Activated naive CD8-positive, alpha-beta T cell treated with anti-CD3 and anti-CD28 coated beads for 36 hours (primary cell): ENCODE results near the gene RBP3. TPM values are rescaled to one million over a fixed set of nuclear protein-coding genes. Genes with fewer than 3 reads are reported as not detected.
A peak's percentile ranks its signal among the peaks of the same experiment; 100 is the strongest.

Source experiments
- DNase-seq: peaks from one replicate; pipeline ENCODE4 v3.0.0; 2021
- H3K27ac Mint-ChIP-seq: one replicate; pipeline ENCODE4 v1.8.0; 2022; ENCODE audit warnings: mild to moderate bottlenecking, moderate library complexity, mixed read lengths
- H3K27me3 Mint-ChIP-seq: one replicate; pipeline ENCODE4 v1.8.0; 2022; ENCODE audit warnings: mild to moderate bottlenecking, mixed read lengths
- H3K36me3 Mint-ChIP-seq: one replicate; pipeline ENCODE4 v1.8.0; 2021; ENCODE audit warnings: mild to moderate bottlenecking, mixed read lengths
- H3K4me1 Mint-ChIP-seq: one replicate; pipeline ENCODE4 v1.8.0; 2021; ENCODE audit warnings: mixed read lengths
- H3K4me3 Mint-ChIP-seq: one replicate; pipeline ENCODE4 v1.8.0; 2022; ENCODE audit warnings: mild to moderate bottlenecking, moderate library complexity, mixed read lengths
- H3K9me3 Mint-ChIP-seq: one replicate; pipeline ENCODE4 v1.8.0; 2022; ENCODE audit warnings: mixed read lengths
- total RNA-seq, 2 experiments: library from RNA; stranded (reverse); gene quantifications; one replicate each; pipeline ENCODE4 v1.2.3, GENCODE V29; 2021

Gene RBP3
- total RNA-seq, 2 experiments from 2014 or later = not detected

DNA sequence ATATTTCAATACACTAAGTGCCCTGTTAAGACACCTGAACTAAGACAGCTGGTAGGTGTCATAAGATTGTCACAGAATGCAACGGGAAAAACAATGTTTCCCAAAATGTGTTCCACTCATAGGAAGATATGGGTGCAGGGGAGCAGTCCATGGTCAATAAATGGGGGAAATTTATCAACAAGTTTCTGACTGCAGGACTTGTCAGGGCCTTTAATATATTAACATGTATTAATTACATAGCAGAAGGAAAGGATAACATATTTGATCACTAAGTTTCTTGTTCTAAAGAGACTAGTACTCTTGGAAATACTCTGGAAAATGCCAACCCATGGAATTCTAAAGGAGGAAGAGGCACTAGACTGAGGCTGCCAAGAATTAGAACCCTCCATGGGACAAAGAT, 6.7 kb downstream of the RBP3 start:
- Mint-ChIP-seq H3K9me3 (no peaks in the 10 kb centered on the region), H3K4me1 (no peaks in the 10 kb centered on the region), H3K4me3 (no peak overlapping the region), H3K36me3 (no peaks in the 10 kb centered on the region), H3K27me3 (no peaks in the 10 kb centered on the region), H3K27ac (no peak overlapping the region)
- no peak for DNase-seq

DNA sequence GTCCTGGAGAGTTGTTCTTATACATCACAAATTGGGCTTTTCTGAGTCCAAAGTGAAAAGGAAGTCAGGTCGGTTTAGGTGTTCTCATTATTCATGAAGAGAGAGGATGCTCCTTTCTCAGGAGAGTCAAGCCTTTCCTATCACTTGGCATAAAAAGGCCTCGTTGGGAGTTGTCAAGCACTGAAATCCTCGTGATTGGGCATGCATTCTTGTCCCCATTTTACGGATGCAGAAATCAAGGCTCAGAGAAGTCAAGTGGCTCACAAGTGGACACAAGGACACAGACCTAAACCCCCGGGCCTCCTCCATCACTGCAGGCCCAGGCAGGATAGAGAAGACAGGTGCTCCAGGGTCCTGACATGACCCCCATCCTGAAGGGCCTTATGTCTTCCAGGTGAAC, 8.5 kb downstream of the RBP3 start:
- no peak overlapping the region for H3K4me3 Mint-ChIP-seq
- H3K9me3 Mint-ChIP-seq = no peaks in the 10 kb centered on the region
- no peaks in the 10 kb centered on the region for H3K36me3 Mint-ChIP-seq
- H3K27ac Mint-ChIP-seq = no peak overlapping the region
- DNase-seq = no peak
- no peaks in the 10 kb centered on the region for H3K4me1 Mint-ChIP-seq
- no peaks in the 10 kb centered on the region for H3K27me3 Mint-ChIP-seq

DNA sequence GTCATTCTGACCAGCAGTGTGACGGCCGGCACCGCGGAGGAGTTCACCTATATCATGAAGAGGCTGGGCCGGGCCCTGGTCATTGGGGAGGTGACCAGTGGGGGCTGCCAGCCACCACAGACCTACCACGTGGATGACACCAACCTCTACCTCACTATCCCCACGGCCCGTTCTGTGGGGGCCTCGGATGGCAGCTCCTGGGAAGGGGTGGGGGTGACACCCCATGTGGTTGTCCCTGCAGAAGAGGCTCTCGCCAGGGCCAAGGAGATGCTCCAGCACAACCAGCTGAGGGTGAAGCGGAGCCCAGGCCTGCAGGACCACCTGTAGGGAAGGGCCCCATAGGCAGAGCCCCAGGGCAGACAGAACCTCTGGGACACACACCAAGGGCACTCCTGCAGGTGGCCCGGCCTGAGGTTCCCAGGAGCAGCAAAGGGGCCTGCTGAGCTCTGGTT, 9.0 kb downstream of the RBP3 start:
- H3K27ac Mint-ChIP-seq = no peak overlapping the region

DNA sequence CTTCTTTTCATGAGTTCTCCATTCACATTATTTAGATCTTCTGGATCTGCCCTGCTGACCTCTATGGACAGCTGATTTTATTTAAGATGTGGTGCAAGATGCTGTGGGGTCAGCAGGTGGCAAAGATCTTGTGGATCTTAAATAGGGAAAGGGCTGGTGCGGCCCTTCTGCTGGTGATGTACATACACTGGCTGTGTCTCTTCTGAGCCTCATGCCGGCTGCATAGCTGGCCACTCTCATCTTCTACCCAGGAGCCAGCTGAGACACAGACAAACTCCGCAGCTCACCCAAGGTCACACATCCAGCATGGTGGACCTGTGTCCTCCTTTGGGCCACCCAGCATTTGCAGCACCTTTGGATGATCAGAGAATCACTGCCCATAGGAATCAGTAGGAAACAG, 9.7 kb downstream of the RBP3 start:
- Mint-ChIP-seq H3K9me3 (no peaks in the 10 kb centered on the region), H3K4me3 (no peak overlapping the region), H3K27ac (no peak overlapping the region), H3K4me1 (no peaks in the 10 kb centered on the region), H3K27me3 (no peaks in the 10 kb centered on the region), H3K36me3 (no peaks in the 10 kb centered on the region)
- no peak for DNase-seq

More for the DNA sequence above, 9.0 kb downstream of the RBP3 start:
- H3K4me3 Mint-ChIP-seq = no peak overlapping the region
- H3K9me3 Mint-ChIP-seq = no peaks in the 10 kb centered on the region
- DNase-seq = no peak
- no peaks in the 10 kb centered on the region for H3K4me1 Mint-ChIP-seq
- no peaks in the 10 kb centered on the region for H3K27me3 Mint-ChIP-seq
- no peaks in the 10 kb centered on the region for H3K36me3 Mint-ChIP-seq

DNA sequence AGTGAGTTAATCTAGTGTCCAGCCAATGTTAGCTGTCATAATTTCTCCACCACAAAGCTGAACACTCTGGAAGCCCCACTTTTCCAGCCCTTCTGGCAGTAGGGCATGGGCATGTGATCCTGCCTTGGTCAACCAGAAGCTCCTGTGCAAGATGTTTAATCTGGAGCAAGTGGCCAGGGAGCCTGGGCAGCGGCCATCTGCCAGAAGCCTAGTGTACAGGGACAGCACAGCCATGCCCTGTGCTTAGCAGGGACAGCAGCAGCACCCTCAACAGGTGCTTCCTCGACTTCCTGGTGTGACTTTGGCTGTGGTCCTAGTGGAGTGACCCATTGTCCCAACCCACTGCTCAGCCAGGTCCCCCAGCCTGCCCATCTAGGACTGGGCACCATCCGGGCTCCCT, 10.3 kb downstream of the RBP3 start:
- DNase-seq = no peak
- Mint-ChIP-seq H3K4me1 (no peaks in the 10 kb centered on the region), H3K4me3 (no peak overlapping the region), H3K27me3 (no peaks in the 10 kb centered on the region), H3K27ac (no peak overlapping the region), H3K9me3 (no peaks in the 10 kb centered on the region), H3K36me3 (no peaks in the 10 kb centered on the region)

DNA sequence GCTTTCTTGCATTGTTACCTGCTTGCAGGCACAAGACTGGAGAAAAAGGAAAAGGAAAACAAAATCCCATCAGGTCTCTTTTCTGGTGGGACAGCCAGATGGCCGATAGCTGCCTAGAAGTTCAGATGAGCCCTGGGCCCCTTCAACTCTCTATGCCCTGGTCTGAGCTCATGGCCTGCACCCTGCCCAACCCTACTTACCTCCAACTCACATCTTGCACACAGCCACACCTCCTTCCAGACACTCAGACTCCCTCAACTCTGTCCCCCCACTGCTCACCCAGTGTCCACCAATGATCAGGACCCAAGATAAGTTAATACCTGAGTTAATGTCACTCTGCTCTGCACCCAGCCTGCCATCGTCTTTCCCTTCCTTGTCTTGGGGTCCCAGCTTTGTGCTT, 10.9 kb downstream of the RBP3 start:
- Mint-ChIP-seq H3K27me3 (no peaks in the 10 kb centered on the region), H3K36me3 (no peaks in the 10 kb centered on the region), H3K4me3 (no peak overlapping the region), H3K4me1 (no peaks in the 10 kb centered on the region), H3K9me3 (no peaks in the 10 kb centered on the region), H3K27ac (no peak overlapping the region)
- no peak for DNase-seq

DNA sequence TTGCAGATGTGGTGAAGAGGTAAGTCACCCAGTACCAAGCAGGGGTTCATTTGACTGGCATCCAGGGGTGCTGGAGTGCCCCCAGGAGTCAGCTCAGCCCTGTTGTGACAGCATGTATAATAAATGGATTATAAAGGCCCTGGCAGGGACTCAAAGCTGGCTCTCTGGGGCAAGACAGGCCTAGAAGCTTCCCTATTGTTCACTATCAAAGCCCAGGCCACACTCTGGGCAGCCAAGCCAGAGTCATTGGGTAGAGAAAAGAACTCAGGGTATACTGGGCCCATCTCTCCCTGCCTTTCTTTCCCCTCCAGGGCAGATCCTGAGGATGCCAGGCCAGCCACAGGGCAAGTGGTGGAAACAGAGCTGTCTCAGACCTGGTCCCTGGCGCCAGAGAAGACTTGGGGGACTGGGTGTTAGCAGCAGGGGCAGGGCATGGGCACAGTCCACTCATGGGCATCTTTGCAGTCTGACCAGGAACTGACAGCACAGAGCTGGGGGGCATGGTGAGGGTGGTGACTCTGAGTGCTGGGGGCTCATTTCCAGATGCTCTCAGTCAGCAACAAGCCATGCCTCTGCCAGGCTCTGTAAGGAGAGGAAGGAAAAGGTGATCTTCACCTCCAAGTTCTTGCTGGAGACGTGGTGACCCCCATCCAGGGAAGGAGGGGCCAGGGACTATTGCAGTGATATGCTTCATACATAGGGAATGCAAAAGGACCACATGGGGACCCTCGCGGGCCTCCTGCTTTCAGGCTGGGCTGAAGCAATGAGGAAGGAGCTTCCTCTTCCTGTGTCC, 11.7 kb downstream of the RBP3 start:
- H3K27me3 Mint-ChIP-seq = no peaks in the 10 kb centered on the region
- no peak overlapping the region for H3K27ac Mint-ChIP-seq
- DNase-seq = no peak
- no peaks in the 10 kb centered on the region for H3K36me3 Mint-ChIP-seq
- H3K4me1 Mint-ChIP-seq = no peaks in the 10 kb centered on the region
- no peak overlapping the region for H3K4me3 Mint-ChIP-seq
- no peaks in the 10 kb centered on the region for H3K9me3 Mint-ChIP-seq

DNA sequence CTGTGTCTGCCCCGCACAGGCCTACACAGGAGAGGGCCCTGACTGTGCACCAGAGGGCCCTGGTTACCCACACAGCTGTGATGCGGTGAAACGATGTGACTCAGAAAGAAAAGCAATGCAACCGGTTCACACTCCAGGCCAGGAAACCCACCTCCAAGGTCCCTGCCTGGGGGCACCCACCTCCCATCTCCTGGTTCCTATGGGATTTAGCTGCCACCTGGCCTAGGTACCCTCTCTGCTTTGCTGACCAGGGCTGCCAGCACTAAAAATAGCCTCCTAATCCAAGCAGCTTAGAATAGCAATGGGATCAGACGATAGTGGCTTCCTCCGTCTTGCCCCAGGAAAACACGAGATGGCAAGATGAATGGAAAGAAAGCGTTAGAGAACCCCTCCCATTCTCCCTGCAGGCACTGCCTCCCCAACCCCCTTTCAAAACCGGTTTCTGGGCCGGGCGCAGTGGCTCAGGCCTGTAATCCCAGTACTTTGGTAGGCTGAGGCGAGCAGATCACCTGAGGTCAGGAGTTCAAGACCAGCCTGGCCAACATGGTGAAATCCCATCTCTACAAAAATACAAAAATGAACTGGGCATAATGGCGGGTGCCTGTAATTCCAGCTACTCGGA, 12.4 kb downstream of the RBP3 start:
- H3K27ac Mint-ChIP-seq = no peak overlapping the region
- H3K4me3 Mint-ChIP-seq = no peak overlapping the region
- H3K36me3 Mint-ChIP-seq = no peaks in the 10 kb centered on the region
- no peak for DNase-seq
- no peaks in the 10 kb centered on the region for H3K9me3 Mint-ChIP-seq
- no peaks in the 10 kb centered on the region for H3K4me1 Mint-ChIP-seq
- H3K27me3 Mint-ChIP-seq = no peaks in the 10 kb centered on the region

DNA sequence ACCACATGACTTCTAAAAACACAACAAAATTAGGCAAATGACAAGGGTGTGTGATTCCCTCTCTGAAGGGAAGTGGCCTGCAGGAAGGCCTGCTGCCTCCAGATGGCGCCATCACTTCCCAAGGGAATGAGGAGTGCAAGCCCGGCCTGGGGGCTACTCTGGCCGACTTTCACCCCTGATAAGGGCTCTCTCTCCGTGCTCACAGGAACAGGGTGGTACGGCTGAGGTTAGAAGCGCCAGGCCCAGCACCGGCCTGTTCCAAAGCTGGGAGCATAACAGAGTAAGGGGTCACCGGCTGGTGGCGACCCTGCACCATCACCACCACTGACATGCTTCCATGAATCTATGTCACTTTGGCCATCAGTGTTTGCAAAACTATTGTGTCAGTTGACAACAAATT, 13.1 kb downstream of the RBP3 start:
- Mint-ChIP-seq H3K4me3 (no peak overlapping the region), H3K4me1 (no peaks in the 10 kb centered on the region), H3K27ac (no peak overlapping the region), H3K36me3 (no peaks in the 10 kb centered on the region), H3K9me3 (no peaks in the 10 kb centered on the region), H3K27me3 (no peaks in the 10 kb centered on the region)
- DNase-seq = peak; percentile 26

DNA sequence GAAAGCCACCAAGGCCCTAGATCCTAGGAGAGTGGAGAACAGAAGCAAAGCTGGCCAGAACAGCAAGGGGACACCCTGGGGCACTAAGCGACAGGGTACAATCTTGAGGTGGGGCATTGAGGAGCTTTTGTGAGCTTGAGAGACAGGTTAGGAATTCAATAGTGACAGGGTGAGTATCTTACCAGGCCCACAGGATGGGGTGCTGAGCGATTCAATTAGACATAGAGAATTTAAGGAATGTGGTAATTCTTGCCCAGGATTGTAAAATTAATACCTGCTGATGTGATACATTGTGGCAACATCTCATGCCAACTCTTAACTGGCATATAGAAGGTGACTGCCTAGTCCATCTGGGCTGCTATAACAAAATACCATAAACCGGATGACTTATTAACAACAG, 14.0 kb downstream of the RBP3 start:
- H3K9me3 Mint-ChIP-seq = no peaks in the 10 kb centered on the region
- H3K4me3 Mint-ChIP-seq = no peak overlapping the region
- no peaks in the 10 kb centered on the region for H3K36me3 Mint-ChIP-seq
- no peaks in the 10 kb centered on the region for H3K27me3 Mint-ChIP-seq
- H3K27ac Mint-ChIP-seq = no peak overlapping the region
- no peaks in the 10 kb centered on the region for H3K4me1 Mint-ChIP-seq
- no peak for DNase-seq

DNA sequence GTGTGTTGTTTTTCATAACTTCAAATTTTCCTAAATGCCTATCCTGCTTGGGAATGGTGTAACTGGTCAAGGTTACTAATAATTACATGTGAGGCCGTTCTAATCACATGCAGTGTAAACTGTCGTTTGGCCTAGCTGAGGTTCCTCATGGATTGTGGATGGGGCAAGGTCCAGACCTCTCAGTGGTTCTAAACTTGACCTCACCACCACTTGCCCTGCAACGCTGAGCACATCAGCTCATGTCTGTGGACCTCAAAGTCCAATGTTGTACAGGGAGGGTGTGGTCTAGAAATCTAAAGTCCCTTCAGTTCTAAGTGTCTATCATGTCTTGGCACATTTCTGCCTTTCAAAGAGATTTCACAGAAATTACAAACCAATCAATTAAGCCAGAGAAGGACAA, 15.6 kb downstream of the RBP3 start:
- no peaks in the 10 kb centered on the region for H3K36me3 Mint-ChIP-seq
- no peaks in the 10 kb centered on the region for H3K4me1 Mint-ChIP-seq

DNA sequence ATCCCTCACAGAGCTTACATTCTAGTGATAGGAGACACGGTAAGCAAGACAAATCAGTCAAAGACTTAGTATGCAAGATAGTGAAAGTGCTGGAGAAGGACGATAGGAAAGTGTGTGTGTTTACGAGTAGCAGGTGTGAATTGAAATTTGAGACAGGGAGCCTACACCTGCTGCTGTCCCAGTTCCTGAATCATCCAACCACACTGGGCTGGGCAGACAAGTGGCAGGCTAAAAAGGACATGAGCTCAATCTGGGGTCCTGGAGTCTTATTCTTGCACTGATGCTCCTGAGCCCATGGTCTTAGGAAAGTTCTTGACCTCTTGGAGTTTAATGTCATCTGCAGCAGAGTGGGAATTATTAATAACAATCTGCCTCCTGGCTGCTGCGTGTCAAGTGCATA, 16.2 kb downstream of the RBP3 start:
- no peak for DNase-seq
- H3K4me1 Mint-ChIP-seq = no peaks in the 10 kb centered on the region
- no peaks in the 10 kb centered on the region for H3K9me3 Mint-ChIP-seq

More for the DNA sequence above, 15.6 kb downstream of the RBP3 start:
- H3K27ac Mint-ChIP-seq = no peak overlapping the region
- no peaks in the 10 kb centered on the region for H3K27me3 Mint-ChIP-seq
- no peak for DNase-seq
- no peak overlapping the region for H3K4me3 Mint-ChIP-seq
- no peaks in the 10 kb centered on the region for H3K9me3 Mint-ChIP-seq

DNA sequence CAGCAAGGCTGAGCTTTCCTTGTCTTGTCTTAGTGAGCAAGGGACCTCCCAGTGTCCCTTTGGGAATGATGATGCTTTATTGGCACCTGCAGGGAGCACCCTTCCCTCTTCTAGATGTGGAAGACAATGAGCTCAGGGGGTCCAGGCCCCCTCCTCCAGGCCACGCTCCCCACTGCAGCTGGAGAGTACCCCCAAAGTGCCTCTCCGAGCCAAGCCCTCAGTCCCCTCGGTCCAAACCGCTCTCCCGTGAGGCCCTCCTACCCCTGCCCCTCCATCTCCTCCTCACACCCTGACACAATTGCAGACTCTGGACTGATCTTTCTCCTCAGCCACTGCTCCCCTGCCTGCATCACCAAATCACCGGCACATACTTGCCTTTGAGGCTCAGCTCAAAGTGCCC, 16.7 kb downstream of the RBP3 start:
- H3K4me1 Mint-ChIP-seq = no peaks in the 10 kb centered on the region
- H3K9me3 Mint-ChIP-seq = no peaks in the 10 kb centered on the region
- H3K4me3 Mint-ChIP-seq = no peak overlapping the region
- no peaks in the 10 kb centered on the region for H3K36me3 Mint-ChIP-seq
- no peak overlapping the region for H3K27ac Mint-ChIP-seq
- no peaks in the 10 kb centered on the region for H3K27me3 Mint-ChIP-seq
- DNase-seq = no peak

More for the DNA sequence above, 16.2 kb downstream of the RBP3 start:
- no peaks in the 10 kb centered on the region for H3K27me3 Mint-ChIP-seq
- H3K27ac Mint-ChIP-seq = no peak overlapping the region
- no peaks in the 10 kb centered on the region for H3K36me3 Mint-ChIP-seq
- H3K4me3 Mint-ChIP-seq = no peak overlapping the region

DNA sequence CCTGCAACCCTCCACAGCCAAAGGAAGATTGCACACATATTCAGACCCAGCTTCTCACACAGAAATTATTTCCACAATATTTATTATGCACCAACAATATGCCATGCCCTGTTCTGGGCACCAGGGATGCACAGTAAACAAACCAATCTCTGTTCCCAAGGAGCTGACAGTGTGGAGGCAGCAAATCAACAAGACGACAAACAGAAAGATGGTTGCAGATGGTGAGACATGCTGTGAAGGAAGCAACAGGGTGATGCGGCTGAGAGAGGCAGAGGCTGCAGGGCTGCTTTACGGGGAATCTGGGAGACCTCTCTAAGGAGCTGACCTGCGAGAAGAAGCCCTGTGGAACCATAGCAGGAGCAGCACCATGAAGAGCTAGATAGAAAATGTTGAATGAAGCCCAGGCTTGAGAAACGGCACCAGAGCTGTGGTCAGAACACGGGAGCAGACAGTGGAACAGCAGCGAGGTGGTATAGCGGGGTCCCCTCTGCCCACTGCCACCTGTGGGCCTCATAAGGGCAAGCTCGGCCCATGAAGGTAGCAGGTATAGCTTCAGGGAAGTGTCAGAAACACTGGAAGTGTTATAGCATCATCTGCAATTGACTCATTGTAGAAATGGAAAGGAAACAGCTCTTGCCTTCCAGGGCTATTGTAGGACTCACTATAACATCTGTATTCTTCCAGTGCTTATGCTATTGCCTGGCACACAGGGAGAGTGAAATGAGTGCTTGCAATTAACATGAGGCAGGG, 17.4 kb downstream of the RBP3 start:
- H3K36me3 Mint-ChIP-seq = no peaks in the 10 kb centered on the region
- H3K27me3 Mint-ChIP-seq = no peaks in the 10 kb centered on the region
- H3K9me3 Mint-ChIP-seq = no peaks in the 10 kb centered on the region
- no peaks in the 10 kb centered on the region for H3K4me1 Mint-ChIP-seq
- DNase-seq = no peak
- no peak overlapping the region for H3K4me3 Mint-ChIP-seq
- H3K27ac Mint-ChIP-seq = no peak overlapping the region

DNA sequence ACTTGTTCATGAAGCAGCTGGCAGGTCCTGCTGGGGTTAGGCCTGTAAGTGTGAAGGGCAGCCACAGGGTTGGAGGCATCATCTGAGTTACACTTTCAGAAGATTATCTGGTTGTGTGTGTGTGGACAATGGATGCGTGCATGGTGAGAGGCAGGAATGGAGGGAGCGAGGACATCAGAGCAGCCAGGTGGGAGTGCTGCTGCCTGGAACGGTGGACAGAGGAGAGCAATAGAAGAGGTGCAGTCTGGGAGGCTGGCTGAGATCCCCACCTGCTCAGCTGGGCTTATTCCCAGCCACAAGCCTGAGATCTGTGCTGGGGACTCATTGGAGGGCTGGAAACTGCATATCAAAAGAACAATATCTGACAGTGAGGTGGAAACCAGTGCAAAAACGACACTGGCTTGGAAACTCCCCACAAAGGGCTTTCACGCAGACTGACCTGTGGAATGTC, 18.0 kb downstream of the RBP3 start:
- Mint-ChIP-seq H3K27ac (no peak overlapping the region), H3K36me3 (no peaks in the 10 kb centered on the region), H3K9me3 (no peaks in the 10 kb centered on the region), H3K27me3 (no peaks in the 10 kb centered on the region), H3K4me1 (no peaks in the 10 kb centered on the region), H3K4me3 (no peak overlapping the region)
- DNase-seq = no peak
